Measurements from ENCODE around the gene DNM1L. TPM values are rescaled to one million over a fixed set of nuclear protein-coding genes. Genes with fewer than 3 reads are reported as not detected.

DNM1L gene
- total RNA-seq, 1 experiment from 2014 or later = 79.8 TPM

DNA sequence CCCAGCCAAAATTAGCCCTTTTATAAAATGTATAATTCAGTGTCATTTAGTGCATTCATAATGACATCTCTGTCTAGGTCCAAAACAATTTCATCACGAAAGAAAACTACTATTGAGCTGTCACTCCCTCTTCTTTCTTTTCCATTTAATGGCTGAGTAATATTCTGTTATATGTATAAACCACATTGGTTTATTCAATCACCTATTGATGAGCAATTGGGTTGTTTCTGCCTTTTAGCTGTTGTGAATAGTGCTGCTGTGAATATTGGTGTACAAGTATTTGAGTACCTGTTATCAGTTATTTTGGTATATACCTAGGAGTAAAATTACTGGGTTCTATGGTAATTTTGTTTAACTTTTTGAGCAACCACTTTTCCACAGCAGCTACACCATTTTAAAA lies 7.2 kb downstream of the DNM1L start:
- DNase-seq = no peak
- Mint-ChIP-seq H3K4me1 (peaks cover 13 to 17% of the 10 kb centered on the region in 2 experiments), H3K36me3 (ENCODE audit: insufficient read depth in 1 of 3, low read depth in 3 of 3) (peaks cover 20 to 33% (median 23%) of the 10 kb centered on the region in 3 experiments), H3K27me3 (ENCODE audit: low read depth) (no peaks in the 10 kb centered on the region), H3K4me3 (no peak overlapping the region), H3K9me3 (no peaks in the 10 kb centered on the region), H3K27ac (no peak overlapping the region)
- no peak overlapping the region for H4K5ac ChIP-seq (ENCODE audit: insufficient read length, low read depth, low read length)
- H3K56ac ChIP-seq (ENCODE audit: insufficient read length, low read depth, low read length) = no peak overlapping the region
- H3K9ac ChIP-seq (ENCODE audit: extremely low read depth, insufficient read length, low read length) = no peak overlapping the region
- peaks cover 7% of the 10 kb centered on the region for H3K79me1 ChIP-seq (ENCODE audit: insufficient read depth, low read depth, low read length, poor library complexity, severe bottlenecking)
- peaks cover 25% of the 10 kb centered on the region; the same call in 1 of the 2 replicates for H3K79me2 ChIP-seq (ENCODE audit: insufficient read depth, low read length)
- H3K9me3 ChIP-seq (ENCODE audit: control insufficient read depth, low read depth, low read length) = no peaks in the 10 kb centered on the region
- no peak overlapping the region for H4K91ac ChIP-seq (ENCODE audit: insufficient read length, low read depth, low read length)
- no CpG with 5 or more reads among the region's 1 CpG for WGBS (ENCODE audit: extremely low coverage, insufficient read length, low lambda C conversion rate)
- H4K20me1 ChIP-seq (ENCODE audit: control insufficient read depth, insufficient read depth, insufficient read length) = no peaks in the 10 kb centered on the region
- H3K27ac ChIP-seq (ENCODE audit: insufficient read length, low read depth, low read length) = no peak overlapping the region
- H3K27me3 ChIP-seq (ENCODE audit: insufficient read depth, low read length) = no peaks in the 10 kb centered on the region
- H3T11ph ChIP-seq (ENCODE audit: low read length) = no peak overlapping the region
- no peak overlapping the region for H3K4me2 ChIP-seq (ENCODE audit: insufficient read depth, insufficient read length, low read length)
- H4K8ac ChIP-seq (replicated peaks; ENCODE audit: insufficient read length, low read depth, low read length) = no peak overlapping the region
- TF ChIP-seq, protein P1, sequence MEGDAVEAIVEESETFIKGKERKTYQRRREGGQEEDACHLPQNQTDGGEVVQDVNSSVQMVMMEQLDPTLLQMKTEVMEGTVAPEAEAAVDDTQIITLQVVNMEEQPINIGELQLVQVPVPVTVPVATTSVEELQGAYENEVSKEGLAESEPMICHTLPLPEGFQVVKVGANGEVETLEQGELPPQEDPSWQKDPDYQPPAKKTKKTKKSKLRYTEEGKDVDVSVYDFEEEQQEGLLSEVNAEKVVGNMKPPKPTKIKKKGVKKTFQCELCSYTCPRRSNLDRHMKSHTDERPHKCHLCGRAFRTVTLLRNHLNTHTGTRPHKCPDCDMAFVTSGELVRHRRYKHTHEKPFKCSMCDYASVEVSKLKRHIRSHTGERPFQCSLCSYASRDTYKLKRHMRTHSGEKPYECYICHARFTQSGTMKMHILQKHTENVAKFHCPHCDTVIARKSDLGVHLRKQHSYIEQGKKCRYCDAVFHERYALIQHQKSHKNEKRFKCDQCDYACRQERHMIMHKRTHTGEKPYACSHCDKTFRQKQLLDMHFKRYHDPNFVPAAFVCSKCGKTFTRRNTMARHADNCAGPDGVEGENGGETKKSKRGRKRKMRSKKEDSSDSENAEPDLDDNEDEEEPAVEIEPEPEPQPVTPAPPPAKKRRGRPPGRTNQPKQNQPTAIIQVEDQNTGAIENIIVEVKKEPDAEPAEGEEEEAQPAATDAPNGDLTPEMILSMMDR (conservative IDR thresholded peaks at IDR 0.05) = no peak
- no peaks in the 10 kb centered on the region for H3K23me2 ChIP-seq (ENCODE audit: insufficient read length, low read depth, low read length, poor library complexity, severe bottlenecking)
- H3K4ac ChIP-seq (ENCODE audit: low read depth, low read length) = no peak overlapping the region
- H3K4me1 ChIP-seq (ENCODE audit: insufficient read depth, low read length) = no peaks in the 10 kb centered on the region; the same call in 1 of the 2 replicates
- H2AFZ ChIP-seq (ENCODE audit: low read length) = no peak overlapping the region
- H2BK20ac ChIP-seq (ENCODE audit: low read depth, low read length, poor library complexity, severe bottlenecking) = no peak overlapping the region
- H2BK12ac ChIP-seq (ENCODE audit: insufficient read length, low read depth, low read length) = no peak overlapping the region
- H3K18ac ChIP-seq (ENCODE audit: insufficient read length, low read depth, low read length) = no peak overlapping the region
- no peak overlapping the region for H2BK5ac ChIP-seq (ENCODE audit: insufficient read length, low read length)
- H2BK120ac ChIP-seq (ENCODE audit: low read depth, low read length, poor library complexity, severe bottlenecking) = no peak overlapping the region
- H2AK5ac ChIP-seq (ENCODE audit: insufficient read length, low read length) = no peak overlapping the region
- H3K14ac ChIP-seq (ENCODE audit: insufficient read depth, low read length) = no peak overlapping the region
- H2BK15ac ChIP-seq (ENCODE audit: low read depth, low read length) = no peak overlapping the region
- H3K23ac ChIP-seq (ENCODE audit: insufficient read length, low read depth, low read length) = no peak overlapping the region

All from H9 (cell line).